Kidney epithelial cell (primary cell): ENCODE results near the gene SYNDIG1. TPM values are rescaled to one million over a fixed set of nuclear protein-coding genes. Genes with fewer than 3 reads are reported as not detected.

Experiments
- DNase-seq: peaks from one replicate; pipeline ENCODE4 v3.0.0-alpha.2; 2010; ENCODE audit warnings: low read depth
- H3K27me3 ChIP-seq: 2 replicates; pipeline ENCODE4 v1.6.0; 2011; ENCODE audit warnings: low read length; ENCODE audit not compliant: control insufficient read depth, insufficient read depth
- H3K36me3 ChIP-seq: 2 replicates; pipeline ENCODE4 v1.5.1; 2011; ENCODE audit warnings: low read length; ENCODE audit not compliant: control insufficient read depth, insufficient read depth
- H3K4me3 ChIP-seq: 2 replicates; pipeline ENCODE4 v1.5.1; 2011; ENCODE audit warnings: low read depth, mild to moderate bottlenecking, control low read depth, low read length
- total RNA-seq: library from RNA; depleted of rRNA; stranded (reverse); fragments of >200 nt; gene quantifications from 2 replicates; pipeline ENCODE4 v1.2.3, GENCODE V29; 2015
- TF ChIP-seq, protein P1 (sequence below): IDR thresholded peaks from 2 replicates; pipeline ENCODE4 v1.5.1; 2011; ENCODE audit warnings: mild to moderate bottlenecking, moderate library complexity, low read length, control low read depth, inconsistent platforms; ENCODE audit not compliant: insufficient read depth, poor library complexity, severe bottlenecking

SYNDIG1 gene
- total RNA-seq, 1 donor from 2014 or later = 0.67 TPM

DNA sequence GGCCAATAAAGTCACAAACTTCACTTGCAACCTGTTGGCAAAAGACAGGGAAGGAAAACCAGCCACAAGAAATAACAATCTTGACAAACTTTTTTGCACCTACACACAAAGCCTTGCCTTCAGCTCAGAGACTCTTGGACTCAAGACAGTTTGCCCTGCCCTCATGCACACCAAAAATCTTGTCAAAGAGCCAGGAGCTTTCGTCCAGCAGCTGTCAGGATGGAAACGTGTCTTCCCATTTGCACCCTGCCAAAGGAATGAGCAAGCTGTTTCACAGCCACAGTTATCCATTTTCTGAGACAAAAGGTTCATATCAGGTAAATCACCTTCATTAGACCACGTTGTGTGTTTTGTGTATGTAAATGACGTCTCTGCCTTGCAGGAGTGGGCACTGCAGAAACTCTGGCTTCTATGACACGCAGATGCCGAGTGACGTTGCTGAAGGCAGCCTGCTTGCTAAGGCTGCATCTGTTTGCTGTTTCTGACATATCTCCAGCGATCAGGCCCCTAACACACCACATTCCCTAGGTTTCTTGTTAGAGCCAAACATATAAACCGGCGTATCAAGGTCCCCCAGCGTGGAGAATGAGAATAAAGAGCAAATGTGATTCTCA lies 193.4 kb downstream of the SYNDIG1 start:
- DNase-seq = no peak
- no peaks in the 10 kb centered on the region for H3K36me3 ChIP-seq
- TF ChIP-seq, protein P1, sequence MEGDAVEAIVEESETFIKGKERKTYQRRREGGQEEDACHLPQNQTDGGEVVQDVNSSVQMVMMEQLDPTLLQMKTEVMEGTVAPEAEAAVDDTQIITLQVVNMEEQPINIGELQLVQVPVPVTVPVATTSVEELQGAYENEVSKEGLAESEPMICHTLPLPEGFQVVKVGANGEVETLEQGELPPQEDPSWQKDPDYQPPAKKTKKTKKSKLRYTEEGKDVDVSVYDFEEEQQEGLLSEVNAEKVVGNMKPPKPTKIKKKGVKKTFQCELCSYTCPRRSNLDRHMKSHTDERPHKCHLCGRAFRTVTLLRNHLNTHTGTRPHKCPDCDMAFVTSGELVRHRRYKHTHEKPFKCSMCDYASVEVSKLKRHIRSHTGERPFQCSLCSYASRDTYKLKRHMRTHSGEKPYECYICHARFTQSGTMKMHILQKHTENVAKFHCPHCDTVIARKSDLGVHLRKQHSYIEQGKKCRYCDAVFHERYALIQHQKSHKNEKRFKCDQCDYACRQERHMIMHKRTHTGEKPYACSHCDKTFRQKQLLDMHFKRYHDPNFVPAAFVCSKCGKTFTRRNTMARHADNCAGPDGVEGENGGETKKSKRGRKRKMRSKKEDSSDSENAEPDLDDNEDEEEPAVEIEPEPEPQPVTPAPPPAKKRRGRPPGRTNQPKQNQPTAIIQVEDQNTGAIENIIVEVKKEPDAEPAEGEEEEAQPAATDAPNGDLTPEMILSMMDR = no peak
- H3K4me3 ChIP-seq = no peak overlapping the region
- peaks cover 2% of the 10 kb centered on the region for H3K27me3 ChIP-seq

DNA sequence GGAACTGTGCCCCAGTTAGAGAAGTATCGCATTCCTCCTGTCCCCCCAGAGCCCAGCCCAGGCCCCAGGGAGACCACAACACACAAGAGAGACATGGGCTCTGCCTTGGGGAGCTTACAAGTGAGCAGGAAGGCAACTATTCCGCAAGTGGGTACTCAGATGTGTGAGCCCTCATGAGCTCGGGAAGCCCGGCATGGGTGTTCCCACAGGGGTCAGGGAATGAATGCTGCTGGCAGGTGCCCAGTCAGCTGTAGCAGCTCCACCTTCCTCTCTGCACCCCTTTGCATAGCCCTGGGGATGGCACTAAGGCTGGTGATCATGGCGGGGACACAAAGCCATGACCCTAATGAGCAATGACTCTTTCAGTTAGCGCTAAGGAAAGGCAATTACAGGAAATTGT lies 194.1 kb downstream of the SYNDIG1 start:
- peaks cover 2% of the 10 kb centered on the region for H3K27me3 ChIP-seq
- DNase-seq = no peak
- no peaks in the 10 kb centered on the region for H3K36me3 ChIP-seq
- no peak overlapping the region for H3K4me3 ChIP-seq
- TF ChIP-seq, protein P1 = no peak

DNA sequence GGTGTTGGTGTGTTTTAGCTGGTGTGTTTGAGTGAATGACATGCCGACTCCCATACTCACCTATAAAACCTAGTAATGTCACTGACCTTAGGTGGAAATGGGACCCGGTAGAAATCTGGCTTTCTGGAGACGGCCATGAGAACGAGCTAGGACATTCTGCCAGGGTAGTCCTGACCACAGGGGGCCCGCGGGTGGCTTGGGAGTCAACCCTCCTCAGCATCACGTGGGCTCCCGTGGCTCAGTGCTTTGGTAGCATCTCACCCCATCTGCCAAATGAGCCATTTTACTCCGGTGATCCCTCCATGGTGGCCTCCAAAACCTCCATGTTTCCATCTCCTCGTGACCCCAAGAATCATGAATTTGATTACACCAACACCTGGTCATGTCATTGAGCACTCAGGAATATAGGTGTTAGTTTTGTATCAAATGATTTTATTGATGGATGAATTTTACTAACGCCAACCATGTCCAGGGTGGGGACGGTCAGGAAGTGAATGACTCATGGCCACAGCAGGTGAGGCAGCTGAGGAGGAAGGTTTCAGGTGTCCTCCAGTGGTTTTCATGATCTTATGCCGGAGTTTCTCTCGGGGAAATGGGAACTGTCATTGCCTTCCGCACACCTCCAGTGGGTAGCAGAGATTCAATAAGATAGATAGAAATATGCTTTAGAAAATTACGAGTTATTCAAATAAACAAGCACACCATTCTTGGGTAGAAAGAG lies 195.0 kb downstream of the SYNDIG1 start:
- TF ChIP-seq, protein P1 = no peak
- Histone ChIP-seq H3K36me3 (no peaks in the 10 kb centered on the region), H3K4me3 (no peak overlapping the region), H3K27me3 (peaks cover 2% of the 10 kb centered on the region)
- no peak for DNase-seq

DNA sequence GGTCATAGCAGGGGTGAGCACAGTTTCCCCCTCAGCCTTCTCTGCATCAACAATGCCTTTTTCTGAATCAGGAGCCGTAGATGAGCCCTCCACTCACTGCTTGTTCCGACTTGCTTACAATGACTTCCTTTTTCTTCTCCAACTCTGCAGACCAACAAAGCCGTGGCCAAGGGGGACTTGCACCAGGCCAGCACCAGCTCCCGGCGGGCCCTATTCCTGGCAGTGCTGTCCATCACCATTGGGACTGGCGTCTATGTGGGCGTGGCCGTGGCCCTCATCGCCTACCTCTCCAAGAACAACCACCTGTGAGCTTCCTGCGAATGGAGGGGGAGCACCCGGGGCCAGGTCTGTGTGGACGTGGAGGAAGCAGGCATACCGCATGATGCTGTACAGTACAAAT lies 195.8 kb downstream of the SYNDIG1 start:
- H3K36me3 ChIP-seq = no peaks in the 10 kb centered on the region
- TF ChIP-seq, protein P1 = no peak
- H3K4me3 ChIP-seq = no peak overlapping the region
- peaks cover 2% of the 10 kb centered on the region for H3K27me3 ChIP-seq
- no peak for DNase-seq

DNA sequence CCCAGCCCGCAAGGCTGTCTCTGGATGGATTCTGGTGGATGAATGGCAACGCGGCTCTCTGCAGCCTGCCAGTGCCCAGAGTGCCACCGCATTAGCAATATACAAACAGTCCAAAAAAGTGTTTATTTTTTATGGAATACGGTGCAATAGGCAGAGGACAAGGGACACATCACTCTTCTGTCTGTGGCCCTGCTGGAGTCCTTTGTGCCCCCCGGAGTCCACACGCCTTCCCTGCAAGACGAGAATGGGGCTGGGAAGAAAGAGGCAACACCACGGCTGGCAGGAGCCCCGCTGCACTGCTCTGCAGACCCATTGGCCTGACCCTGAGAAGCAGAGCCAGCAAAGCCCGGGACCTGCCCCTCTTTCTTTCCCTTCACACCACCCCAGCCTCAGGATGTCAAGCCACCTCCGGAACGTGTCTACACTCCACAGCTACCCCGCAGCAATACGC lies 196.3 kb downstream of the SYNDIG1 start:
- DNase-seq = no peak
- TF ChIP-seq, protein P1 = no peak

More for the DNA sequence above, 196.3 kb downstream of the SYNDIG1 start:
- Histone ChIP-seq H3K36me3 (no peaks in the 10 kb centered on the region), H3K27me3 (peaks cover 2% of the 10 kb centered on the region), H3K4me3 (no peak overlapping the region)
